Panc1 (cell line): ENCODE data around the gene CDKL1. TPM values are rescaled to one million over a fixed set of nuclear protein-coding genes. Genes with fewer than 3 reads are reported as not detected.

Source experiments
- ATAC-seq: fragments of 200-7000 bp; cut with Tn5 transposase; 2 replicates; pipeline ENCODE4 v1.9.1; 2020; ENCODE audit warnings: mild to moderate bottlenecking, moderate library complexity
- Bru-seq: library from RNA; stranded (reverse); fragments of 400-500 nt; gene quantifications from one replicate; lab custom pipeline; 2021; lab: Mats Ljungman, UMichigan
- BruChase-seq, 2 experiments: library from RNA; stranded (reverse); fragments of 400-500 nt; gene quantifications; one replicate each; lab custom pipeline; 2021; lab: Mats Ljungman, UMichigan
- BruUV-seq: library from RNA; stranded (reverse); fragments of 400-500 nt; replicated peaks from 2 replicates; lab custom pipeline; 2021; lab: Mats Ljungman, UMichigan
- CTCF ChIA-PET: fragments of 300-600 bp; sonication (Branson Sonifier 250); formaldehyde crosslinking; loops from one replicate; lab custom pipeline; 2022; ENCODE audit warnings: antibody characterized with exemption; lab: Charles Lee
- POLR2A ChIA-PET: fragments of 300-600 bp; sonication (Branson Sonifier 250); formaldehyde crosslinking; loops from one replicate; lab custom pipeline; 2022; ENCODE audit warnings: antibody characterized with exemption; lab: Charles Lee
- DNase-seq: peaks from one replicate; pipeline ENCODE4 v3.0.0-alpha.2; 2010; ENCODE audit warnings: low read depth, low spot score
- H3K27ac ChIP-seq: 2 replicates; pipeline ENCODE4 v1.5.1; 2011; ENCODE audit warnings: mild to moderate bottlenecking, low read length, inconsistent platforms
- H3K27me3 ChIP-seq: fragments of 200-500 bp; sonication (Bioruptor generic); 2 replicates; pipeline ENCODE4 v1.6.0; 2014; ENCODE audit warnings: low read length, inconsistent platforms; ENCODE audit not compliant: control insufficient read depth, insufficient read depth
- H3K36me3 ChIP-seq: fragments of 200-500 bp; sonication (Bioruptor generic); 2 replicates; pipeline ENCODE4 v1.5.1; 2014; ENCODE audit warnings: inconsistent platforms, mild to moderate bottlenecking, low read length, moderate library complexity; ENCODE audit not compliant: control insufficient read depth, insufficient read depth
- H3K4me1 ChIP-seq: 2 replicates; pipeline ENCODE4 v1.5.1; 2011; ENCODE audit warnings: inconsistent platforms, mild to moderate bottlenecking, low read length, moderate library complexity; ENCODE audit not compliant: control insufficient read depth, insufficient read depth
- H3K4me3 ChIP-seq, 2 experiments: 2 replicates each; pipeline ENCODE4 v1.5.1; 2011 to 2012; ENCODE audit warnings: low read depth in 2 of 2, low read length in 2 of 2, mild to moderate bottlenecking in 2 of 2, inconsistent platforms in 1 of 2, moderate library complexity in 1 of 2
- H3K9me3 ChIP-seq: fragments of 200-500 bp; sonication (Bioruptor generic); 2 replicates; pipeline ENCODE4 v1.5.1; 2014; ENCODE audit warnings: low read depth, mild to moderate bottlenecking, inconsistent platforms, low read length, moderate library complexity; ENCODE audit not compliant: control insufficient read depth, insufficient read depth
- CTCF ChIP-seq: fragments of 450-650 bp; IDR thresholded peaks from 2 replicates; pipeline ENCODE4 v1.5.1; 2017; ENCODE audit warnings: mild to moderate bottlenecking
- POLR2AphosphoS5 ChIP-seq: IDR thresholded peaks from 2 replicates; pipeline ENCODE4 v1.6.1; 2012; ENCODE audit warnings: mild to moderate bottlenecking, low read depth, low read length, moderate library complexity
- REST ChIP-seq, 2 experiments: IDR thresholded peaks; 2 replicates each; pipeline ENCODE4 v1.6.1; 2011 to 2012; ENCODE audit warnings: low read depth in 2 of 2, control low read depth in 1 of 2, low read length in 1 of 2, mild to moderate bottlenecking in 1 of 2, moderate library complexity in 1 of 2; ENCODE audit not compliant: insufficient read depth in 1 of 2
- SIN3A ChIP-seq: IDR thresholded peaks from 2 replicates; pipeline ENCODE4 v1.6.1; 2012; ENCODE audit warnings: low read depth, mild to moderate bottlenecking, low read length, moderate library complexity, borderline replicate concordance; ENCODE audit not compliant: insufficient read depth
- TCF7L2 ChIP-seq: IDR thresholded peaks from 2 replicates; pipeline ENCODE4 v1.6.1; 2011; ENCODE audit warnings: mild to moderate bottlenecking, low read depth, low read length, inconsistent platforms
- in situ Hi-C: cut with HindIII; loops from 2 replicates; pipeline ENCODE4 v1.10.0; 2016; ENCODE audit warnings: low sequenced_read_pairs, low pct_unique_long_range_greater_than_20kb
- intact Hi-C: fragments of 100-400 bp; cut with micrococcal nuclease; formaldehyde crosslinking; loops from one replicate; pipeline ENCODE4 v1.10.0; 2022; ENCODE audit not compliant: unreplicated experiment
- long read RNA-seq: library from polyadenylated mRNA; unstranded; transcript quantifications from one replicate; pipeline ENCODE4 v2.0.0, GENCODE V29; 2021; ENCODE audit not compliant: unreplicated experiment
- polyA plus RNA-seq: library from polyadenylated mRNA; unstranded; fragments of >200 nt; gene quantifications from one replicate; pipeline ENCODE4 v1.2.1, GENCODE V29; 2012; ENCODE audit warnings: missing spikeins; ENCODE audit not compliant: insufficient read length
- total RNA-seq: library from RNA; stranded (reverse); gene quantifications from one replicate; pipeline ENCODE4 v1.2.1, GENCODE V29; 2021; ENCODE audit not compliant: unreplicated experiment

Gene CDKL1
- total RNA-seq: 5.8 TPM
- polyA plus RNA-seq: 2.3 TPM
- Bru-seq, nascent RNA: percentile 53 among the genes with signal in this experiment
- BruChase-seq, experiment 1, labeled RNA remaining after a 2-hour chase: percentile 54 among the genes with signal in this experiment
- percentile 52 among the genes with signal in this experiment for BruChase-seq, experiment 2, labeled RNA remaining after a 6-hour chase
- long read RNA-seq, partial matches to known transcripts: 0 of 14 reads
- long read RNA-seq, other reads (novel, unspliced or antisense): 12 of 14 reads

- ChIA-PET CTCF (interaction anchor here (0.6 kb wide), 1 partner anchor 1260 kb away, joined by 4 read pairs; no protein-coding TSS in a partner anchor), POLR2A (interaction anchor here (0.6 kb wide), 1 partner anchor 101 kb away, joined by 3 read pairs; no protein-coding TSS in a partner anchor)
- Histone ChIP-seq H3K4me1 (peaks cover 19% of the 10 kb centered on the region), H3K4me3 (peak within 1 kb of the TSS; percentile 68 to 93), H3K27ac (peak within 1 kb of the TSS; percentile 81), H3K9me3 (no peaks in the 10 kb centered on the region), H3K27me3 (no peaks in the 10 kb centered on the region), H3K36me3 (no peaks in the 10 kb centered on the region)
- no TSS peak for BruUV-seq
- in situ Hi-C loops (no loop called here), intact Hi-C loops (loop anchor here (5.0 kb wide), 1 partner anchor 135 kb away; the partner anchor contains the start of gene MAP4K5)
- ATAC-seq (peak; percentile 95), DNase-seq (peak; percentile 12)
- TF ChIP-seq REST (IDR thresholded peaks at IDR 0.05; ENCODE audit: insufficient read depth in 1 of 2, low read depth in 2 of 2, low read length in 1 of 2) (no peak), SIN3A (peak; percentile 69; the same call in 1 of the 2 replicates)
Observed at GRCh38 chr14:50396631-50397389, at the start of gene CDKL1. TSS of gene CDKL1 (minus strand) at chr14:50396881. CDS start at chr14:50395868, 1,013 bp downstream.

- Histone ChIP-seq H3K36me3 (peaks cover 13% of the 10 kb centered on the region), H3K4me3 (no peak overlapping the region), H3K4me1 (no peaks in the 10 kb centered on the region), H3K9me3 (no peaks in the 10 kb centered on the region), H3K27me3 (no peaks in the 10 kb centered on the region), H3K27ac (no peak overlapping the region)
- ChIA-PET POLR2A (no interaction called here), CTCF (no interaction called here)
- TF ChIP-seq CTCF (no peak), TCF7L2 (no peak), SIN3A (no peak), POLR2AphosphoS5 (no peak), REST (IDR thresholded peaks at IDR 0.05; ENCODE audit: insufficient read depth in 1 of 2, low read depth in 2 of 2, low read length in 1 of 2) (no peak)
- ATAC-seq (no peak), DNase-seq (no peak)
- BruUV-seq: no TSS peak
- in situ Hi-C loops (no loop called here), intact Hi-C loops (no loop called here)
Observed at GRCh38 chr14:50434528-50434927, 37.8 kb upstream of the CDKL1 start.
